ENCODE measurements around the gene SPSB1.

The SPSB1 gene

DNA sequence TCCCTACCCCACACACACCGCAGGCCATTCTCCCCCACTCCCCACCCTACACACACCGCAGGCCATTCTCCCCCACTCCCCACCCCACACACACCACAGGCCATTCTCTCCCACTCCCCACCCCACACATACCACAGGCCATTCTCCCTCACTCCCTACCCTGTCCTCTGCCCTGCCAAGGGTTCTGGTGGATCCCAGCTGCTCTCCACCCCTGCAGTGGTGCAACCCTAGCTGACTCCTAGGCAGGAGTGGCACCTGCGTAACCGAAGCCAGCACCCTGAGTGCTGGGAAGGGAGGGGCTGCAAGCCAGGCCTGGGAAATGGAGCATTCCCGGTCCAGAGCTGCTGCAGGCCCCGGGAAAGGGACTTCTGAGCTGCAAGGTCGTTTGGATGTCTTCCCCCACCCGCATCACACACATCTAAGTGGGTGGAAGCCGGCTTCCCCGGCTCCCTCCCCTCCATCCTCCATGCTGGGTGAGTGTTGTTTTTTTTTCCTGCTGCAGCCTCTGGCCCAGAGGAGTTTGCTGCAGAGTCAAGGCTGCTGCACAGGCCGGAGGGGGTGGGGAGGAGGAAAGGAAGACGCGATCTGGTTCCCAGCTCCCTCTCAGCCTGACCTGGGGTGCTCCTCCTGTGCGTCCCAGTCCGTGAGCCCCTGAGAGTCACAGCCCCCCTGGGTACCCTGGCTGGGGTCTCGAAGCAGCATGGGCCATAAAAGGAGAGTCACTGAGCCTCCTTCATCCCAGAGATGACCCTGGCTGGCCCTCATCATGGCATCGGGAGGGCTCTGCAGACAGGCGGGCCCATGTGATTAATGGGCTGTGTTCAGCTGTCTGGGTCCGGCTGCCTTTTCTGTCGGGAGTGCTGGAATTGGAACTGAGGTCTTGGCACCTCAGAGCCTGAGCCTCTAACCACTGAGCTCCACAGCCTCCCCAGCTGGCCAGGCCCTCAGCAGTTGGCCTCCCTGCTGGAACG, 42.0 kb upstream of the SPSB1 start:
- DNase-seq (ENCODE audit: low read depth): no peak
- TF ChIP-seq, protein P1, sequence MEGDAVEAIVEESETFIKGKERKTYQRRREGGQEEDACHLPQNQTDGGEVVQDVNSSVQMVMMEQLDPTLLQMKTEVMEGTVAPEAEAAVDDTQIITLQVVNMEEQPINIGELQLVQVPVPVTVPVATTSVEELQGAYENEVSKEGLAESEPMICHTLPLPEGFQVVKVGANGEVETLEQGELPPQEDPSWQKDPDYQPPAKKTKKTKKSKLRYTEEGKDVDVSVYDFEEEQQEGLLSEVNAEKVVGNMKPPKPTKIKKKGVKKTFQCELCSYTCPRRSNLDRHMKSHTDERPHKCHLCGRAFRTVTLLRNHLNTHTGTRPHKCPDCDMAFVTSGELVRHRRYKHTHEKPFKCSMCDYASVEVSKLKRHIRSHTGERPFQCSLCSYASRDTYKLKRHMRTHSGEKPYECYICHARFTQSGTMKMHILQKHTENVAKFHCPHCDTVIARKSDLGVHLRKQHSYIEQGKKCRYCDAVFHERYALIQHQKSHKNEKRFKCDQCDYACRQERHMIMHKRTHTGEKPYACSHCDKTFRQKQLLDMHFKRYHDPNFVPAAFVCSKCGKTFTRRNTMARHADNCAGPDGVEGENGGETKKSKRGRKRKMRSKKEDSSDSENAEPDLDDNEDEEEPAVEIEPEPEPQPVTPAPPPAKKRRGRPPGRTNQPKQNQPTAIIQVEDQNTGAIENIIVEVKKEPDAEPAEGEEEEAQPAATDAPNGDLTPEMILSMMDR (IDR thresholded peaks at IDR 0.05; ENCODE audit: insufficient read depth, low read depth, low read length, missing control alignments): no peak
- H3K4me3 ChIP-seq (ENCODE audit: low read depth, low read length): no peak overlapping the region

GRCh38 chr1:9251501-9251900, 41.2 kb upstream of the SPSB1 start:
- H3K4me3 ChIP-seq (ENCODE audit: low read depth, low read length): no peak overlapping the region
- TF ChIP-seq, protein P1 (IDR thresholded peaks at IDR 0.05; ENCODE audit: insufficient read depth, low read depth, low read length, missing control alignments): no peak
- DNase-seq (ENCODE audit: low read depth): no peak

DNA sequence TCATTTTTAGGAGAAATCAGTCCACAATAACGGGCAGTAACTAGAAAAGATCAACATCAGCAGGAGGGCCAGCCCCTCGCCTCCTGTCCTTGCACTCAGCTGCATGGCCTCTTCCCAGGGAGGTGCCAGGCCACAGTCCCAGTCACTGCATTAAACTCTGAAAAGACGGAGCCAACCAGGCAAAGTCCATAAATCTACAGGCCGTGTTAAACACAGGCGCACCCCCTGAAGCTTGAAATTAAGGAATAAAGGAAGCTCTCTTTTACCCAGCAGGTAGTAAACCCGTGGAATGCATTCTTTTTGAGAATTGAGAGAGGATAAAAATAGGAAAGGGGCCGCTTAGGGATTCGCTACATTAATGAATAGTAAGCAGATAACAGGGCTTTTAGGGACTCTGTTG, 39.7 kb upstream of the SPSB1 start:
- H3K4me3 ChIP-seq (ENCODE audit: low read depth, low read length): no peak overlapping the region
- DNase-seq (ENCODE audit: low read depth): no peak

DNA sequence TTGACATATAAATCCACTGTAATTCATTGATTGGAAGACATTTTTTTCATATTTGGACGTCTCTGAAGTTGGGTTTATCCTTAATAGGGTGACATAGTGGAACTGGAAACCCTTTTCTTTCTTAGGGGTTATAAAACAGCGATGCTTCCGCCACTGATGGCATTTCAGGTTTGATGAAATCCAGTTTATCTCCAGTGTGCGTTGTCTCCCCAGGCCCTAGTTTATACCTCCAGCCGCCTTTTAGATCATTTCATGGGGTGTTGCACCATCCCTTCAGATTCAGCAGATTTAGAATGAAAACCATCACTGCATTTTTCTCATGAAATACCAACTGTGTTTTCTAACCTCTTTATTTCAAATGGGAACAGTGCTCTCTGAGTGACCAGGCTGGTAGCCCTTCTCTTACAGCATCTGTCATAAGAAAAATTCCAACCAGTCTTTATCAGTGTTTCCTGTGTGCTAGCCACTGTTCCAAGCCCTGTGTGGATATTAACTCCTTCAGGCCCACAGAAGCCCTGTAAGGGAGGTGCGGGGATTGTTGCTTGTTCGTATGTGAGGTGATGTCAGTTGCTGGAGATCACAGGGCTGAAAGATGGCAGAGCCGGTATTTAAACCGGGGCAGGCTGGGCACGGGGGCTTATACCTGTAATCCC, 39.1 kb upstream of the SPSB1 start:
- no peak overlapping the region for H3K4me3 ChIP-seq (ENCODE audit: low read depth, low read length)
- TF ChIP-seq, protein P1 (IDR thresholded peaks at IDR 0.05; ENCODE audit: insufficient read depth, low read depth, low read length, missing control alignments): no peak
- no peak for DNase-seq (ENCODE audit: low read depth)

More for the DNA sequence above, 39.7 kb upstream of the SPSB1 start:
- TF ChIP-seq, protein P1 (IDR thresholded peaks at IDR 0.05; ENCODE audit: insufficient read depth, low read depth, low read length, missing control alignments): no peak

- no peak overlapping the region for H3K4me3 ChIP-seq (ENCODE audit: low read depth, low read length)
- TF ChIP-seq, protein P1 (IDR thresholded peaks at IDR 0.05; ENCODE audit: insufficient read depth, low read depth, low read length, missing control alignments): no peak
- DNase-seq (ENCODE audit: low read depth): no peak
These were observed 36.4 kb upstream of the SPSB1 start for GRCh38 chr1:9256332-9256731.

- DNase-seq (ENCODE audit: low read depth): no peak
- TF ChIP-seq, protein P1 (IDR thresholded peaks at IDR 0.05; ENCODE audit: insufficient read depth, low read depth, low read length, missing control alignments): no peak
These were observed 34.8 kb upstream of the SPSB1 start for GRCh38 chr1:9257851-9258250.

More at GRCh38 chr1:9257851-9258250, 34.8 kb upstream of the SPSB1 start:
- H3K4me3 ChIP-seq (ENCODE audit: low read depth, low read length): no peak overlapping the region
